Bronchial epithelial cell (primary cell): ENCODE measurements around the gene NANS. TPM values are rescaled to one million over a fixed set of nuclear protein-coding genes. Genes with fewer than 3 reads are reported as not detected.

Experiments used
- DNase-seq: peaks from one replicate; pipeline ENCODE4 v3.0.0-alpha.2; 2010; ENCODE audit warnings: low read depth
- FAIRE-seq: peaks from 2 replicates; lab custom pipeline; 2011; peaks lifted over from hg19 to GRCh38; lab: Jason Lieb, UNC
- H3K27me3 ChIP-seq: 2 replicates; pipeline ENCODE4 v1.5.1; 2011; ENCODE audit warnings: low read length; ENCODE audit not compliant: control insufficient read depth, insufficient read depth
- H3K36me3 ChIP-seq: 2 replicates; pipeline ENCODE4 v1.5.1; 2011; ENCODE audit warnings: low read length; ENCODE audit not compliant: control insufficient read depth, insufficient read depth
- H3K4me3 ChIP-seq: 2 replicates; pipeline ENCODE4 v1.5.1; 2011; ENCODE audit warnings: mild to moderate bottlenecking, low read depth, low read length, control low read depth
- CTCF ChIP-seq: IDR thresholded peaks from 2 replicates; pipeline ENCODE4 v1.5.1; 2011; ENCODE audit warnings: mild to moderate bottlenecking, moderate library complexity, low read length, control low read depth, inconsistent platforms; ENCODE audit not compliant: insufficient read depth, severe bottlenecking
- total RNA-seq: library from RNA; depleted of rRNA; stranded (reverse); fragments of >200 nt; gene quantifications from 2 replicates; pipeline ENCODE4 v1.2.1, GENCODE V29; 2014

The NANS gene
- total RNA-seq, 1 donor from 2014 or later: 118 TPM

GRCh38 chr9:98099898-98100297 lies 43.4 kb downstream of the NANS start:
- peak; percentile 84 for DNase-seq
- H3K27me3 ChIP-seq: no peaks in the 10 kb centered on the region
- TF ChIP-seq CTCF: no peak
- H3K4me3 ChIP-seq: no peak overlapping the region
- H3K36me3 ChIP-seq: peaks cover 4% of the 10 kb centered on the region
- peak; percentile 47 for FAIRE-seq

GRCh38 chr9:98100456-98100855 lies 43.9 kb downstream of the NANS start:
- Histone ChIP-seq H3K36me3 (peaks cover 4% of the 10 kb centered on the region), H3K4me3 (no peak overlapping the region), H3K27me3 (no peaks in the 10 kb centered on the region)
- DNase-seq: no peak
- no peak for TF ChIP-seq CTCF
- FAIRE-seq: no peak

- TF ChIP-seq CTCF: no peak
- FAIRE-seq: no peak
- DNase-seq: no peak
- peaks cover 1% of the 10 kb centered on the region for H3K36me3 ChIP-seq
- H3K4me3 ChIP-seq: no peak overlapping the region
- no peaks in the 10 kb centered on the region for H3K27me3 ChIP-seq
Measured at GRCh38 chr9:98101416-98101815, 44.9 kb downstream of the NANS start.

- peaks cover 1% of the 10 kb centered on the region for H3K36me3 ChIP-seq
- DNase-seq (no peak), FAIRE-seq (no peak)
- no peak for TF ChIP-seq CTCF
- H3K4me3 ChIP-seq: no peak overlapping the region
- no peaks in the 10 kb centered on the region for H3K27me3 ChIP-seq
Measured at GRCh38 chr9:98101868-98102273, 45.3 kb downstream of the NANS start.

GRCh38 chr9:98104445-98104881 lies 47.9 kb downstream of the NANS start:
- FAIRE-seq: no peak
- H3K36me3 ChIP-seq: peaks cover 3% of the 10 kb centered on the region
- DNase-seq: no peak
- no peaks in the 10 kb centered on the region for H3K27me3 ChIP-seq
- H3K4me3 ChIP-seq: no peak overlapping the region
- no peak for TF ChIP-seq CTCF

GRCh38 chr9:98105006-98105405 lies 48.5 kb downstream of the NANS start:
- H3K36me3 ChIP-seq: peaks cover 4% of the 10 kb centered on the region
- H3K4me3 ChIP-seq: no peak overlapping the region
- no peak for FAIRE-seq

More at GRCh38 chr9:98105006-98105405, 48.5 kb downstream of the NANS start:
- no peak for DNase-seq
- no peak for TF ChIP-seq CTCF
- no peaks in the 10 kb centered on the region for H3K27me3 ChIP-seq
